Ovary (tissue), 9 donors: ENCODE results near the gene ZFAND2A. TPM values are rescaled to one million over a fixed set of nuclear protein-coding genes. Genes with fewer than 3 reads are reported as not detected.
"Not testable (repeated sequence)": the region's sequence is repeated elsewhere in the genome, so short reads cannot be mapped to it uniquely, and the experiment has no call there.

Experiments
- DNase-seq, 5 donors: peaks; one replicate each; pipeline ENCODE4 v3.0.0-alpha.2; 2019 to 2020
- H3K27ac ChIP-seq, 2 donors: fragments of 200-600 bp; one replicate each; pipeline versions ENCODE4 v1.5.1 to v1.8.0; 2019 to 2022
- H3K27me3 ChIP-seq: fragments of 200-600 bp; one replicate; pipeline ENCODE4 v1.8.0; 2022
- H3K36me3 ChIP-seq: fragments of 200-600 bp; sonication (generic); one replicate; pipeline ENCODE4 v1.5.1; 2019
- H3K4me1 ChIP-seq: one replicate; pipeline ENCODE4 v1.8.1; 2013; ENCODE audit warnings: mild to moderate bottlenecking, moderate library complexity; ENCODE audit not compliant: insufficient read depth
- H3K4me3 ChIP-seq: fragments of 200-600 bp; sonication (generic); one replicate; pipeline ENCODE4 v1.5.1; 2017
- H3K9me3 ChIP-seq, 2 donors: fragments of 200-600 bp in 1 of 2; sonication (generic) in 1 of 2; one replicate each; pipeline versions ENCODE4 v1.5.1 to v1.8.1; 2013 to 2019; ENCODE audit warnings: mild to moderate bottlenecking in 1 of 2, moderate library complexity in 1 of 2
- CTCF ChIP-seq, 3 donors: fragments of 450-650 bp in 2 of 3; fragments of 200-600 bp in 1 of 3; IDR thresholded peaks; one replicate each; pipeline versions ENCODE4 v1.5.1 to v1.8.0; 2016 to 2022; ENCODE audit warnings: antibody characterized with exemption in 3 of 3, mild to moderate bottlenecking in 1 of 3
- EP300 ChIP-seq: sonication (generic); formaldehyde crosslinking; IDR thresholded peaks from one replicate; pipeline ENCODE4 v1.6.1; 2017; ENCODE audit warnings: antibody characterized with exemption
- POLR2A ChIP-seq: fragments of 450-650 bp; IDR thresholded peaks from one replicate; pipeline ENCODE4 v1.6.1; 2017; ENCODE audit warnings: antibody characterized with exemption, mild to moderate bottlenecking, moderate library complexity
- WGBS, 3 donors: extraction: QIAGEN DNeasy Blood & Tissue Kit in 1 of 3; methylation state at CpG; one replicate each; pipeline versions ENCODE4 v1.1.5 to v1.1.7; 2013 to 2017; 5-methylcytosine and 5-hydroxymethylcytosine counted together
- intact Hi-C, 4 donors: fragments of 100-400 bp; cut with DNase I; formaldehyde crosslinking; loops; one replicate each; pipeline versions ENCODE4 v1.11.0 to v1.15.1; 2022 to 2023
- polyA plus RNA-seq, 2 donors: library from polyadenylated mRNA; stranded (reverse); fragments of 200-250 nt in 1 of 2; fragments of 350-450 nt in 1 of 2; fragmentation: Illumina TruSeq in 1 of 2; extraction: RNeasy Lipid Tissue Mini Kit (QIAGEN cat#74804) in 1 of 2; gene quantifications; one replicate each; pipeline ENCODE4 v1.2.3, GENCODE V29; 2013 to 2014
- total RNA-seq, 7 donors: library from RNA; depleted of rRNA in 2 of 7; stranded (reverse); fragments of >200 nt in 2 of 7; fragmentation: NEBNext Ultra II Directional in 3 of 7; extraction: Animal tissue kit (Norgen Biotek cat#: 25700) in 3 of 7; gene quantifications; one replicate each; pipeline versions ENCODE4 v1.1.0 to v1.2.4, GENCODE V29; 2016 to 2023
- donor health status: DM: no; HTN: no; CAD: no; lungs with moderate emphysema.
- donor health status: DM: no; HTN: no; CAD: no.
- donor health status: Bipolar disorder and iron deficiency.
- donor health status: DM: yes; HTN: yes; CAD: no.
- donor health status: DM: no; HTN: no; CAD: no.
- donor health status: DM: yes; HTN: yes; CAD: no.

ZFAND2A gene
- total and polyA plus RNA-seq, 9 donors: 8.1 to 34.9 (median 18.2) TPM

DNA sequence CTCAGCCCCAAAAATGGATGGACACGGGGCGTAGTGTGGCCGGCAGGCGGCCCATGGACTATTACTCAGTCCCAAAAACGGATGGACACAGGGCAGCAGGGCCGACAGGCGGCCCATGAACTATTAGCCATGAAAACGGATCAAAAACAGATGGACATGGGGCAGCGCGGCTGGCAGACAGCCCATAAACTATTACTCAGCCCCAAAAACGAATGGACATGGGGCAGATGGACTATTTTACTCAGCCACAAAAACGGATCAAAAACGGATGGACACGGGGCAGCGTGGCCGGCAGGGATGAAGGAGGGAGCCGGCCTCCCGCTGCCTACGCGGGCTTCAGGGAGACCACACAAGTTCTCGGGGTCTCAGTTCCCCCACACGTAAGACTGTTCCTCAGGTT lies 39.2 kb downstream of the ZFAND2A start:
- Histone ChIP-seq H3K9me3 (no peaks in the 10 kb centered on the region), H3K4me1 (peaks cover 18% of the 10 kb centered on the region), H3K27me3 (no peaks in the 10 kb centered on the region), H3K36me3 (no peaks in the 10 kb centered on the region), H3K4me3 (no peak overlapping the region), H3K27ac (no peak overlapping the region)
- peak in 2 of 5 donors; percentile 19 to 33 for DNase-seq
- TF ChIP-seq CTCF (IDR thresholded peaks at IDR 0.05): no peak
- no peak for TF ChIP-seq POLR2A
- no peak for TF ChIP-seq EP300
- WGBS, 3 donors: 74 to 89% (median 80%) methylated on average over 22 of the region's 22 CpGs
- intact Hi-C loops: no loop called here

- 91 to 93% (median 93%) methylated on average over 5 of the region's 5 CpGs for WGBS, 3 donors
- no peaks in the 10 kb centered on the region for H3K27me3 ChIP-seq
- no peak overlapping the region for H3K27ac ChIP-seq
- H3K4me1 ChIP-seq: peaks cover 17% of the 10 kb centered on the region
- intact Hi-C loops: no loop called here
- H3K36me3 ChIP-seq: no peaks in the 10 kb centered on the region
- TF ChIP-seq EP300 (no peak), CTCF (IDR thresholded peaks at IDR 0.05) (no peak), POLR2A (no peak)
- no peaks in the 10 kb centered on the region for H3K9me3 ChIP-seq
- H3K4me3 ChIP-seq: no peak overlapping the region
- no peak for DNase-seq
Measured at GRCh38 chr7:1119201-1119600, 40.8 kb downstream of the ZFAND2A start.

DNA sequence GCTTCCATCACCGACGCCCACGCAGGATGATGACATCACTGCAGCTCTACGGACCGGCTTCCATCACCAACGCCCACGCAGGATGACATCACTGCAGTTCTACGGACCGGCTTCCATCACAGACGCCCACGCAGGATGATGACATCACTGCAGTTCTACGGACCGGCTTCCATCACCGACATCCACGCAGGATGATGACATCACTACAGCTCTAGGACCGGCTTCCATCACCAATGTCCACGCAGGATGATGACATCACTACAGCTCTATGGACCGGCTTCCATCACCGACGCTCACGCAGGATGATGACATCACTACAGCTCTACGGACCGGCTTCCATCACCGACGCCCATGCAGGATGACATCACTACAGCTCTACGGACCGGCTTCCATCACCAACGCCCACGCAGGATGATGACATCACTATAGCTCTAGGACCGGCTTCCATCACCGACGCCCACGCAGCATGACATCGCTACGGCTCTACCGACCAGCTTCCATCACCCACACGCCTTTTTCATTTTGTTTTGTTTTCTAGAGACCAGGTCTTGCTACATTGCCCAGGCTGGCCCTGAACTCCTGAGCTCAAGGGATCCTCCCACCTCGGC lies 42.6 kb downstream of the ZFAND2A start:
- intact Hi-C loops: no loop called here
- H3K9me3 ChIP-seq: no peaks in the 10 kb centered on the region
- H3K4me3 ChIP-seq: no peak overlapping the region
- H3K27ac ChIP-seq: no peak overlapping the region
- 87 to 90% (median 90%) methylated on average over 38 of the region's 38 CpGs for WGBS, 3 donors
- TF ChIP-seq EP300 (no peak), POLR2A (no peak), CTCF (IDR thresholded peaks at IDR 0.05) (no peak)
- H3K36me3 ChIP-seq: no peaks in the 10 kb centered on the region
- no peaks in the 10 kb centered on the region for H3K27me3 ChIP-seq
- H3K4me1 ChIP-seq: peaks cover 6% of the 10 kb centered on the region
- DNase-seq: peak in 1 of 5 donors; percentile 3

- H3K9me3 ChIP-seq, H3K4me3 ChIP-seq, intact Hi-C loops, H3K36me3 ChIP-seq, H3K27ac ChIP-seq, H3K4me1 ChIP-seq, H3K27me3 ChIP-seq: not testable (repeated sequence)
- WGBS, 3 donors: 93 to 96% (median 94%) methylated on average over 37 to 49 of the region's 49 CpGs
- DNase-seq: peak in 2 of 5 donors; percentile 10 to 21
Measured at GRCh38 chr7:1116383-1117008, 43.5 kb downstream of the ZFAND2A start.

- H3K4me1 ChIP-seq, H3K27ac ChIP-seq, H3K27me3 ChIP-seq, H3K36me3 ChIP-seq, H3K4me3 ChIP-seq, intact Hi-C loops, H3K9me3 ChIP-seq: not testable (repeated sequence)
- WGBS, 3 donors: 93 to 96% (median 95%) methylated on average over 44 of the region's 44 CpGs
- peak in 2 of 5 donors; percentile 13 to 19 for DNase-seq
Measured at GRCh38 chr7:1115171-1116045, 44.6 kb downstream of the ZFAND2A start.
